Liver (tissue), 9 donors: ENCODE results near the gene CCR2. TPM values are rescaled to one million over a fixed set of nuclear protein-coding genes. Genes with fewer than 3 reads are reported as not detected.

Experiments
- DNase-seq: peaks from one replicate; pipeline ENCODE4 v3.0.0-alpha.2; 2017; ENCODE audit warnings: low spot score
- H3K27ac ChIP-seq, 2 donors: one replicate each; pipeline ENCODE4 v1.7.0; 2013; ENCODE audit warnings: inconsistent platforms in 2 of 2, low read length in 2 of 2, control low read depth in 1 of 2, low read depth in 1 of 2, mild to moderate bottlenecking in 1 of 2
- H3K27me3 ChIP-seq, 4 donors: one replicate each; pipeline versions ENCODE4 v1.6.1 to v1.7.0; 2013; ENCODE audit warnings: low read length in 3 of 4, inconsistent platforms in 1 of 4, mild to moderate bottlenecking in 1 of 4, moderate library complexity in 1 of 4; ENCODE audit not compliant: control insufficient read depth in 4 of 4, insufficient read depth in 4 of 4
- H3K36me3 ChIP-seq, 4 donors: one replicate each; pipeline versions ENCODE4 v1.6.1 to v1.7.0; 2013; ENCODE audit warnings: low read length in 3 of 4, mild to moderate bottlenecking in 3 of 4, low read depth in 1 of 4, moderate library complexity in 1 of 4; ENCODE audit not compliant: control insufficient read depth in 4 of 4, insufficient read depth in 3 of 4
- H3K4me1 ChIP-seq, 4 donors: one replicate each; pipeline versions ENCODE4 v1.6.1 to v1.7.0; 2013; ENCODE audit warnings: low read length in 3 of 4, mild to moderate bottlenecking in 3 of 4, moderate library complexity in 1 of 4; ENCODE audit not compliant: control insufficient read depth in 4 of 4, insufficient read depth in 4 of 4
- H3K4me3 ChIP-seq, 3 donors: one replicate each; pipeline versions ENCODE4 v1.6.1 to v1.7.0; 2013; ENCODE audit warnings: low read length in 3 of 3, control low read depth in 1 of 3, low read depth in 1 of 3, mild to moderate bottlenecking in 1 of 3
- H3K9ac ChIP-seq, 2 donors: one replicate each; pipeline ENCODE4 v1.7.0; 2013; ENCODE audit warnings: low read length in 2 of 2, mild to moderate bottlenecking in 2 of 2, moderate library complexity in 2 of 2, control low read depth in 1 of 2, low read depth in 1 of 2
- H3K9me3 ChIP-seq, 4 donors: one replicate each; pipeline versions ENCODE4 v1.6.1 to v1.7.0; 2013; ENCODE audit warnings: low read length in 3 of 4; ENCODE audit not compliant: control insufficient read depth in 4 of 4
- ATF3 ChIP-seq: IDR thresholded peaks from 2 replicates; pipeline ENCODE4 v1.6.1; 2016; ENCODE audit warnings: antibody characterized with exemption
- CTCF ChIP-seq: fragments of 150-350 bp; IDR thresholded peaks from 2 replicates; pipeline ENCODE4 v1.5.1; 2017; ENCODE audit warnings: improper control_type of control experiment, low read depth, low read length; ENCODE audit not compliant: missing input control
- EGR1 ChIP-seq, 2 donors: IDR thresholded peaks; 2 replicates each; pipeline ENCODE4 v1.6.1; 2016 to 2018; ENCODE audit warnings: antibody characterized with exemption in 2 of 2, low read depth in 2 of 2
- FOXA1 ChIP-seq: IDR thresholded peaks from 2 replicates; pipeline ENCODE4 v1.6.1; 2016; ENCODE audit warnings: antibody characterized with exemption
- FOXA2 ChIP-seq: IDR thresholded peaks from 2 replicates; pipeline ENCODE4 v1.6.1; 2016; ENCODE audit warnings: antibody characterized with exemption
- HNF4A ChIP-seq, 2 donors: conservative IDR thresholded peaks; 2 replicates each; pipeline ENCODE4 v1.6.1; 2016; ENCODE audit warnings: antibody characterized with exemption in 2 of 2, mild to moderate bottlenecking in 2 of 2
- HNF4G ChIP-seq: IDR thresholded peaks from 2 replicates; pipeline ENCODE4 v1.6.1; 2016; ENCODE audit warnings: antibody characterized with exemption
- JUND ChIP-seq, 2 donors: IDR thresholded peaks; 2 replicates each; pipeline ENCODE4 v1.6.1; 2016; ENCODE audit warnings: antibody characterized with exemption in 2 of 2
- NR2F2 ChIP-seq: IDR thresholded peaks from 2 replicates; pipeline ENCODE4 v1.6.1; 2016; ENCODE audit warnings: antibody characterized with exemption
- RAD21 ChIP-seq, 2 donors: IDR thresholded peaks; 2 replicates each; pipeline ENCODE4 v1.6.1; 2016; ENCODE audit warnings: antibody characterized with exemption in 2 of 2, mild to moderate bottlenecking in 2 of 2
- RXRA ChIP-seq, 2 donors: IDR thresholded peaks; 2 replicates each; pipeline ENCODE4 v1.6.1; 2017 to 2018; ENCODE audit warnings: antibody characterized with exemption in 2 of 2, mild to moderate bottlenecking in 1 of 2
- SP1 ChIP-seq: IDR thresholded peaks from 2 replicates; pipeline ENCODE4 v1.6.1; 2018; ENCODE audit warnings: antibody characterized with exemption, mild to moderate bottlenecking
- WGBS: extraction: QIAGEN DNeasy Blood & Tissue Kit; methylation state at CpG from one replicate; pipeline ENCODE4 v1.1.7; 2013; 5-methylcytosine and 5-hydroxymethylcytosine counted together
- polyA plus RNA-seq, 2 donors: library from polyadenylated mRNA; stranded (reverse) in 1 of 2; unstranded in 1 of 2; fragments of 200-250 nt in 1 of 2; fragments of >200 nt in 1 of 2; fragmentation: Nextera tagmentation in 1 of 2; extraction: Ambion mirVana in 1 of 2; gene quantifications; one replicate each; pipeline versions ENCODE4 v1.2.1 to v1.2.3, GENCODE V29; 2013 to 2015
- total RNA-seq, 2 donors: library from RNA; depleted of rRNA; stranded (reverse); fragments of >200 nt; gene quantifications; one replicate each; pipeline ENCODE4 v1.2.3, GENCODE V29; 2014
- TF ChIP-seq, protein P1 (sequence below): IDR thresholded peaks from 2 replicates; pipeline ENCODE4 v1.6.1; 2016; ENCODE audit warnings: antibody characterized with exemption, mild to moderate bottlenecking
- TF ChIP-seq, protein P2 (sequence below): IDR thresholded peaks from 2 replicates; pipeline ENCODE4 v1.6.1; 2016; ENCODE audit warnings: antibody characterized with exemption
- donor health status: healthy.
- donor health status: healthy.
- donor health status: healthy.
- donor health status: healthy.
- donor health status: healthy.

Gene CCR2
- 1 to 10 TPM; 3.3 to 3.4 TPM for total RNA-seq
- 1 to 10 TPM in 1 of 2 donors, under 1 TPM in 1; 0.68 to 1.5 TPM for polyA plus RNA-seq

DNA sequence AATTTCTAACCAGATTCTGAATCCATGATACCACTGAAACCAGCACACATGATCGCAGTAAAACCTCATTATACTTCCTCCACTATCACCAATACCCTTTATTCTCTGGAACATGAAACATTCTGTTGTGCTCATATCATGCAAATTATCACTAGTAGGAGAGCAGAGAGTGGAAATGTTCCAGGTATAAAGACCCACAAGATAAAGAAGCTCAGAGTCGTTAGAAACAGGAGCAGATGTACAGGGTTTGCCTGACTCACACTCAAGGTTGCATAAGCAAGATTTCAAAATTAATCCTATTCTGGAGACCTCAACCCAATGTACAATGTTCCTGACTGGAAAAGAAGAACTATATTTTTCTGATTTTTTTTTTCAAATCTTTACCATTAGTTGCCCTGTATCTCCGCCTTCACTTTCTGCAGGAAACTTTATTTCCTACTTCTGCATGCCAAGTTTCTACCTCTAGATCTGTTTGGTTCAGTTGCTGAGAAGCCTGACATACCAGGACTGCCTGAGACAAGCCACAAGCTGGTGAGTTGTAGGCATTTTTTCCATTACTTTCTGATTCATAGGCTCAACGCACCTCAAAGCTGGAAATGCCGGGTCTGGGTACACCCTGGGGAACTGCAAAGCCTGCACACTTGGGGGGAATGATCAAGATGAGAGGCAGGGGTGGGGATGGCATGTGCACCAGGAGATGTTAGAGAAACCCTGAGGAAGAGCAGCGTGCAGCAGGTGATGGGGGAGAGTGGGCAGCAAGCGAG, at the start of gene CCR2:
TSS of gene CCR2 (plus strand) at position 465 of the 764 bp plus-strand sequence. CDS start 3,417 bp downstream, outside the sequence.
- WGBS: 65% methylated on average over 7 of the region's 7 CpGs

DNA sequence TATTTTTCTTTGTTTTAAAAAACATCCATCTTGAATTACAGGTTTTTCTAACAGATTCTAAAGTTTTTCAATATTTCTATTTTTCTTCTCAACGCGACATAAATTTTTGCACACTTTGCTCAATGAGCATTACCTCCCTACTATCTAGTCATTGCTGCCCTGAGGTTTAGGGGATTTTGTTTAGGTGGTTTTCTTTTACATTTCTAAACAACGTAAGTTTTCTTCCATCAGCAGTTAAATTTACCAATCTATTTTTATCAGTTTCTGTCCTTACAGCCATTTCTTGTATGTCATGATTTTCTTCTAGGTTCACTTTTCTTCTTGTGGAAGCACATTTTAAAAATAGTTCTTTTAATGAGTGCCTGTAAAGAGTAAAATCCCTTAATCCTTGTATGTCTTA, 49.2 kb upstream of the CCR2 start:
- peaks cover 0 to 1% (median 0%) of the 10 kb centered on the region in 4 donors for H3K4me1 ChIP-seq
- no peaks in the 10 kb centered on the region for H3K9me3 ChIP-seq
- WGBS: 87% methylated on average over 3 of the region's 3 CpGs
- TF ChIP-seq RAD21 (IDR thresholded peaks at IDR 0.05) (no peak), HNF4A (conservative IDR thresholded peaks at IDR 0.05) (no peak), ATF3 (no peak), EGR1 (IDR thresholded peaks at IDR 0.05; ENCODE audit: low read depth in 2 of 2) (no peak)
- no peak overlapping the region for H3K9ac ChIP-seq
- no peak for DNase-seq
- H3K27me3 ChIP-seq: no peaks in the 10 kb centered on the region
- H3K4me3 ChIP-seq: no peak overlapping the region
- no peak overlapping the region for H3K27ac ChIP-seq
- H3K36me3 ChIP-seq: no peaks in the 10 kb centered on the region

More for the DNA sequence above, at the start of gene CCR2:
- Histone ChIP-seq H3K36me3 (no peaks in the 10 kb centered on the region), H3K27ac (no peak within 1 kb of the TSS), H3K9me3 (no peaks in the 10 kb centered on the region), H3K4me3 (no peak within 1 kb of the TSS), H3K9ac (no peak within 1 kb of the TSS), H3K27me3 (peaks cover 0 to 3% (median 0%) of the 10 kb centered on the region in 4 donors), H3K4me1 (no peaks in the 10 kb centered on the region)
- TF ChIP-seq RAD21 (IDR thresholded peaks at IDR 0.05) (no peak), SP1 (no peak), CTCF (no peak), NR2F2 (no peak), ATF3 (no peak), HNF4A (conservative IDR thresholded peaks at IDR 0.05) (no peak), FOXA2 (no peak), EGR1 (IDR thresholded peaks at IDR 0.05; ENCODE audit: low read depth in 2 of 2) (no peak), JUND (IDR thresholded peaks at IDR 0.05) (no peak), RXRA (IDR thresholded peaks at IDR 0.05) (no peak), HNF4G (no peak), FOXA1 (no peak)
- TF ChIP-seq, protein P1, sequence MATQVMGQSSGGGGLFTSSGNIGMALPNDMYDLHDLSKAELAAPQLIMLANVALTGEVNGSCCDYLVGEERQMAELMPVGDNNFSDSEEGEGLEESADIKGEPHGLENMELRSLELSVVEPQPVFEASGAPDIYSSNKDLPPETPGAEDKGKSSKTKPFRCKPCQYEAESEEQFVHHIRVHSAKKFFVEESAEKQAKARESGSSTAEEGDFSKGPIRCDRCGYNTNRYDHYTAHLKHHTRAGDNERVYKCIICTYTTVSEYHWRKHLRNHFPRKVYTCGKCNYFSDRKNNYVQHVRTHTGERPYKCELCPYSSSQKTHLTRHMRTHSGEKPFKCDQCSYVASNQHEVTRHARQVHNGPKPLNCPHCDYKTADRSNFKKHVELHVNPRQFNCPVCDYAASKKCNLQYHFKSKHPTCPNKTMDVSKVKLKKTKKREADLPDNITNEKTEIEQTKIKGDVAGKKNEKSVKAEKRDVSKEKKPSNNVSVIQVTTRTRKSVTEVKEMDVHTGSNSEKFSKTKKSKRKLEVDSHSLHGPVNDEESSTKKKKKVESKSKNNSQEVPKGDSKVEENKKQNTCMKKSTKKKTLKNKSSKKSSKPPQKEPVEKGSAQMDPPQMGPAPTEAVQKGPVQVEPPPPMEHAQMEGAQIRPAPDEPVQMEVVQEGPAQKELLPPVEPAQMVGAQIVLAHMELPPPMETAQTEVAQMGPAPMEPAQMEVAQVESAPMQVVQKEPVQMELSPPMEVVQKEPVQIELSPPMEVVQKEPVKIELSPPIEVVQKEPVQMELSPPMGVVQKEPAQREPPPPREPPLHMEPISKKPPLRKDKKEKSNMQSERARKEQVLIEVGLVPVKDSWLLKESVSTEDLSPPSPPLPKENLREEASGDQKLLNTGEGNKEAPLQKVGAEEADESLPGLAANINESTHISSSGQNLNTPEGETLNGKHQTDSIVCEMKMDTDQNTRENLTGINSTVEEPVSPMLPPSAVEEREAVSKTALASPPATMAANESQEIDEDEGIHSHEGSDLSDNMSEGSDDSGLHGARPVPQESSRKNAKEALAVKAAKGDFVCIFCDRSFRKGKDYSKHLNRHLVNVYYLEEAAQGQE: no peak
- TF ChIP-seq, protein P2, sequence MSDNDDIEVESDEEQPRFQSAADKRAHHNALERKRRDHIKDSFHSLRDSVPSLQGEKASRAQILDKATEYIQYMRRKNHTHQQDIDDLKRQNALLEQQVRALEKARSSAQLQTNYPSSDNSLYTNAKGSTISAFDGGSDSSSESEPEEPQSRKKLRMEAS: no peak
- DNase-seq: no peak
